ENCODE data around the gene VSTM2B. TPM values are rescaled to one million over a fixed set of nuclear protein-coding genes. Genes with fewer than 3 reads are reported as not detected.
"Not testable (repeated sequence)": the region's sequence is repeated elsewhere in the genome, so short reads cannot be mapped to it uniquely, and the experiment has no call there.

VSTM2B gene
- total RNA-seq, 1 donor from 2014 or later: 0.18 TPM

DNA sequence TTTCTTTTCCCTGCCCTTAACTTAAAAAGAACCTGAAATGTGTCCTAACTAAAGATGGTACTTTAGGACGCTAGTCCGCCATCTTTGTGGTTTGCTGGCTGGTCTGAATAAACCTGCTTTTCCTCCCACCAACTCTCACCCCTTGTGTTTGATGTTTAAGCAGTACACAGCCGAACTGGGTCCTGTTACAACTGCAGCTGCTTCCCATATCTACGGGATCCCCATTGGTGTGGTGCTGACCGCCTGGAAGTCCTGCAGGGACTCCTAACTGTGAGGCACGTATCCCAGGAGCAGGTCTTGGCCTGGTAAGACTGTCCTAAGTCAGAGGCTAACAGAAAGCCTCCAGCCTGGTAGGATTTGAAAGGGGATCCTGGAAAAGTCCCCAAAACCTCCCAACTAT, 40.9 kb upstream of the VSTM2B start:
- Mint-ChIP-seq H3K27me3 (ENCODE audit: unreplicated experiment) (peaks cover 3% of the 10 kb centered on the region), H3K4me1 (ENCODE audit: unreplicated experiment) (no peaks in the 10 kb centered on the region), H3K4me3 (ENCODE audit: unreplicated experiment) (no peak overlapping the region), H3K27ac (ENCODE audit: unreplicated experiment) (no peak overlapping the region), H3K36me3 (ENCODE audit: low read depth, unreplicated experiment) (no peaks in the 10 kb centered on the region), H3K9me3 (ENCODE audit: unreplicated experiment) (peaks cover 12% of the 10 kb centered on the region)
- no peak for DNase-seq (ENCODE audit: low spot score)
- TF ChIP-seq, protein P1, sequence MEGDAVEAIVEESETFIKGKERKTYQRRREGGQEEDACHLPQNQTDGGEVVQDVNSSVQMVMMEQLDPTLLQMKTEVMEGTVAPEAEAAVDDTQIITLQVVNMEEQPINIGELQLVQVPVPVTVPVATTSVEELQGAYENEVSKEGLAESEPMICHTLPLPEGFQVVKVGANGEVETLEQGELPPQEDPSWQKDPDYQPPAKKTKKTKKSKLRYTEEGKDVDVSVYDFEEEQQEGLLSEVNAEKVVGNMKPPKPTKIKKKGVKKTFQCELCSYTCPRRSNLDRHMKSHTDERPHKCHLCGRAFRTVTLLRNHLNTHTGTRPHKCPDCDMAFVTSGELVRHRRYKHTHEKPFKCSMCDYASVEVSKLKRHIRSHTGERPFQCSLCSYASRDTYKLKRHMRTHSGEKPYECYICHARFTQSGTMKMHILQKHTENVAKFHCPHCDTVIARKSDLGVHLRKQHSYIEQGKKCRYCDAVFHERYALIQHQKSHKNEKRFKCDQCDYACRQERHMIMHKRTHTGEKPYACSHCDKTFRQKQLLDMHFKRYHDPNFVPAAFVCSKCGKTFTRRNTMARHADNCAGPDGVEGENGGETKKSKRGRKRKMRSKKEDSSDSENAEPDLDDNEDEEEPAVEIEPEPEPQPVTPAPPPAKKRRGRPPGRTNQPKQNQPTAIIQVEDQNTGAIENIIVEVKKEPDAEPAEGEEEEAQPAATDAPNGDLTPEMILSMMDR (IDR thresholded peaks at IDR 0.05; ENCODE audit: unreplicated experiment): no peak

DNA sequence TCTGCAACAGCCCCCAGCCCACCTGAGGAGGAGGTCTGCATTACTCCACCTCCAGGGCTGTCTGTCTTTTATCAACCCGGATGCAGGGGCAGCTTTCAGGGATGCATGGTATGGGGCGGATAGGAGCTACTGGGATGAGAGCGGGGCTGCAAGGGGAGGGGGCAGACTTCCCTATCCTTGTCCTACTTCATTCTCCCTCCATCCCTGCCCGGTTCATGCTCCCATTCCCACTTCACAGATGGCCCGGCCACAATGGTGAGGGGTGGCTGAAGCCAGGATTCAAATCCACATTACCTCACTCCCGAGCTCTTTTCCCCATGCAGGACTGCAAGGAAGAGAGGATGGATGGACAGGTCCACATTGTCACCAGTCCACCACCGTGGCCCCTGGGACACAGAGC, 40.5 kb upstream of the VSTM2B start:
- Mint-ChIP-seq H3K4me1 (ENCODE audit: unreplicated experiment) (no peaks in the 10 kb centered on the region), H3K27ac (ENCODE audit: unreplicated experiment) (no peak overlapping the region), H3K27me3 (ENCODE audit: unreplicated experiment) (peaks cover 3% of the 10 kb centered on the region), H3K9me3 (ENCODE audit: unreplicated experiment) (peaks cover 12% of the 10 kb centered on the region), H3K36me3 (ENCODE audit: low read depth, unreplicated experiment) (no peaks in the 10 kb centered on the region), H3K4me3 (ENCODE audit: unreplicated experiment) (no peak overlapping the region)
- no peak for DNase-seq (ENCODE audit: low spot score)
- TF ChIP-seq, protein P1 (IDR thresholded peaks at IDR 0.05; ENCODE audit: unreplicated experiment): no peak

DNA sequence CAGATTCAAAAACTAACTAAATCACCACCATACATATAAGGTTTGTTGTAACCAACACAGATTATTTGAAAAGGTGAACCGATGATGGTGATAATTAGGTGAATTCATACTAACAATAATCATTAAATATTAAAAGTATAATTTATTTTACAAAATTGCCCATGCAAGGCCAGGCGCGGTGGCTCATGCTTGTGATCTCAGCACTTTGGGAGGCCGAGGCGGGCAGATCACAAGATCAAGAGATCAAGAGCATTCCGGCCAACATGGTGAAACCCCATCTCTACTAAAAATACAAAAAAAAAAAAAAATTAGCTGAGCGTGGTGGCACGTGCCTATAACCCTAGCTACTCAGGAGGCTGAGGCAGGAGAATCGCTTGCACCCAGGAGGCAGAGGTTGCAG, 38.8 kb upstream of the VSTM2B start:
- not testable (repeated sequence) for H3K9me3 Mint-ChIP-seq (ENCODE audit: unreplicated experiment); H3K4me1 Mint-ChIP-seq (ENCODE audit: unreplicated experiment); H3K27me3 Mint-ChIP-seq (ENCODE audit: unreplicated experiment); DNase-seq (ENCODE audit: low spot score); H3K4me3 Mint-ChIP-seq (ENCODE audit: unreplicated experiment); H3K27ac Mint-ChIP-seq (ENCODE audit: unreplicated experiment); H3K36me3 Mint-ChIP-seq (ENCODE audit: low read depth, unreplicated experiment)

DNA sequence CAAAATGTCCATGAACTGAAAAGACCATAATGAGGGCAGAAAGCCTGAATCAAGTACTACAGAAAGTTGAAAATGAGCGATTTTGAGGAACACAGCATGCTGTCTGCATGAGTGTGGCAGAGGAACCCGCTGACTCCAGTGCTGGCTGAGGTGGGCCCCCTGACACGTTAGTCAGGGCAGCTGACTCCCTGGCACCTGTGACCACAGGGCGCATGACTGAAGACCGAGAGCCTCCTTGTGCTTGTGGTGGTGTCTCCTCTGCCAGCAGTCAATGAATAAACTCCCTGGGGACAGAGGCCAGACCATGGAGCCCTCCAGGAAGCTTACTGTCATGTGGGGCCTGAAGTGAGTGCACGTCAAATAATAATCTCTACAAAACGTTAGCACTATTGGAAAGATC, 38.4 kb upstream of the VSTM2B start:
- TF ChIP-seq, protein P1 (IDR thresholded peaks at IDR 0.05; ENCODE audit: unreplicated experiment): no peak
- Mint-ChIP-seq H3K27ac (ENCODE audit: unreplicated experiment) (no peak overlapping the region), H3K36me3 (ENCODE audit: low read depth, unreplicated experiment) (no peaks in the 10 kb centered on the region), H3K9me3 (ENCODE audit: unreplicated experiment) (no peaks in the 10 kb centered on the region), H3K4me1 (ENCODE audit: unreplicated experiment) (peaks cover 1% of the 10 kb centered on the region), H3K27me3 (ENCODE audit: unreplicated experiment) (peaks cover 3% of the 10 kb centered on the region), H3K4me3 (ENCODE audit: unreplicated experiment) (no peak overlapping the region)
- DNase-seq (ENCODE audit: low spot score): no peak

DNA sequence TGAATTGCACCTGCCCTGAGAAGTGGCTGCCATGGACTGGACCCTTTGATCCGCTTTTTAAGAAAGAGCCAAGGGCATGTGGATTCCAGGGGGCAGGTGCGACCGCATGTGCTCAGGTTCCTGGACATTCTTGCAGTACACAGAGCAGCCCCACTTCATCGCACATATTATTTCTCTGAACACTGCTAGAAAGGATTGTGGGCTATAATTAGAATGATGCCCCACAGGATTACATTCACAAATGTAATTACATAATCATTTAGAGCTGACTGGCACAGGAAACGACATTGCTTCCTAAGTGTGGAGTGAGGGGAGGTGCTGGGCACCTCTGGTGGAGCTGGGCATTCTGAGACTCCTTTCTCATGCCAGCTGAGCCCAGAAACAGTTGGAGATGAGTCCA, 37.5 kb upstream of the VSTM2B start:
- peaks cover 3% of the 10 kb centered on the region for H3K27me3 Mint-ChIP-seq (ENCODE audit: unreplicated experiment)
- H3K4me3 Mint-ChIP-seq (ENCODE audit: unreplicated experiment): no peak overlapping the region
- peaks cover 6% of the 10 kb centered on the region for H3K4me1 Mint-ChIP-seq (ENCODE audit: unreplicated experiment)
- H3K9me3 Mint-ChIP-seq (ENCODE audit: unreplicated experiment): no peaks in the 10 kb centered on the region
- TF ChIP-seq, protein P1 (IDR thresholded peaks at IDR 0.05; ENCODE audit: unreplicated experiment): no peak
- H3K36me3 Mint-ChIP-seq (ENCODE audit: low read depth, unreplicated experiment): no peaks in the 10 kb centered on the region
- DNase-seq (ENCODE audit: low spot score): no peak
- no peak overlapping the region for H3K27ac Mint-ChIP-seq (ENCODE audit: unreplicated experiment)
